Fibroblast of lung (primary cell): Measurements from ENCODE around the gene LCA5L.

Experiments
- CTCF ChIP-seq, 2 donors: IDR thresholded peaks in 1 of 2; conservative IDR thresholded peaks in 1 of 2; 1 replicate in 1 of 2; 2 replicates in 1 of 2; pipeline ENCODE4 v1.5.1; 2011 to 2012; ENCODE audit warnings: low read length in 2 of 2, control low read depth in 1 of 2, inconsistent platforms in 1 of 2, low read depth in 1 of 2, mild to moderate bottlenecking in 1 of 2
- EZH2 ChIP-seq: IDR thresholded peaks from 2 replicates; pipeline ENCODE4 v1.5.1; 2012; ENCODE audit warnings: low read length, control low read depth, mild to moderate bottlenecking; ENCODE audit errors: missing control alignments

DNA sequence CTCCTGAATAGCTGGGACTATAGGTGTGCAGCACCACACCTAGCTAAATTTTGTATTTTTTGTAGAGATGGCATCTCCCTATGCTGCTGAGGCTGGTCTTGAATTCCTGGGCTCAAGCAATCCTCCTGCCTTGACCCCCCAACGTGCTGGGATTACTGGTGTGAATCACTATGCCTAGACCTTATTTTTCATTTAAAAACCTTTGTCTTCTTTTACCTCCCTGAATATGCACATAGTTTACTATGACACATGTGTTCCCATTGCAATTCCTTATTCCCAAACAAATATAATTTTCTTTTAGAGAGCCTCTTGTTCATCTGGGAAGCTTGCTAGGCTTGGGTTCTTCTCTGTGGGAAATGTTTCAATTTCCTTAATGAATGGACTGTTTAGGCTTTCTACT, 23.0 kb upstream of the LCA5L start:
- TF ChIP-seq CTCF (conservative IDR thresholded peaks at IDR 0.05 in 1 of 2, IDR thresholded peaks at IDR 0.05 in 1 of 2; ENCODE audit: low read depth in 1 of 2, low read length in 2 of 2): no peak
- no peak for TF ChIP-seq EZH2
